HepG2 (cell line): ENCODE data around the gene PPA2. TPM values are rescaled to one million over a fixed set of nuclear protein-coding genes. Genes with fewer than 3 reads are reported as not detected.

Experiments
- ATAC-seq: fragments of 200-7000 bp; cut with Tn5 transposase; 3 replicates; pipeline ENCODE4 v1.9.1; 2020; ENCODE audit warnings: mild to moderate bottlenecking, moderate library complexity
- BruUV-seq: library from RNA; stranded (reverse); fragments of 400-500 nt; replicated peaks from 2 replicates; lab custom pipeline; 2021; lab: Mats Ljungman, UMichigan
- CTCF ChIA-PET: fragments of 300-600 bp; formaldehyde crosslinking; extraction: SDS; loops from one replicate; lab custom pipeline; 2021; ENCODE audit warnings: low total read pairs, inconsistent platforms, low intra/inter-chr PET ratio; lab: Yijun Ruan, JAX
- POLR2A ChIA-PET: fragments of 350-600 bp; sonication (Branson Sonifier 250); formaldehyde crosslinking; loops from one replicate; lab custom pipeline; 2020; ENCODE audit warnings: antibody characterized with exemption, inconsistent platforms; lab: Yijun Ruan, JAX
- DNase-seq: peaks from one replicate; pipeline ENCODE4 v3.0.0-alpha.2; 2015; ENCODE audit warnings: low spot score
- FAIRE-seq: peaks from 3 replicates; lab custom pipeline; 2011; peaks lifted over from hg19 to GRCh38; lab: Jason Lieb, UNC
- H2AFZ ChIP-seq: one replicate; pipeline ENCODE4 v1.6.1; 2011; ENCODE audit warnings: low read length, inconsistent platforms
- H3K27ac ChIP-seq: fragments of 300-600 bp; 3 replicates; pipeline ENCODE4 v1.8.0; 2011; ENCODE audit warnings: mixed run types, mild to moderate bottlenecking, mixed read lengths, low read length, inconsistent platforms; ENCODE audit not compliant: insufficient read depth; ENCODE audit errors: extremely low read length
- H3K27me3 ChIP-seq, 2 experiments: fragments of 200-600 bp in 1 of 2; 2 replicates in 1 of 2; 3 replicates in 1 of 2; pipeline versions ENCODE4 v1.6.0 to v1.8.0; 2011; ENCODE audit warnings: low read length in 2 of 2, mild to moderate bottlenecking in 2 of 2, moderate library complexity in 2 of 2, inconsistent platforms in 1 of 2; ENCODE audit not compliant: insufficient read depth in 2 of 2, control insufficient read depth in 1 of 2
- H3K36me3 ChIP-seq, 2 experiments: fragments of 200-600 bp in 1 of 2; replicated peaks in 1 of 2; 2 replicates in 1 of 2; 3 replicates in 1 of 2; pipeline versions ENCODE4 v1.5.1 to v1.8.0; 2011; ENCODE audit warnings: low read length in 2 of 2, inconsistent platforms in 1 of 2; ENCODE audit not compliant: insufficient read depth in 2 of 2, control insufficient read depth in 1 of 2
- H3K4me1 ChIP-seq: 2 replicates; pipeline ENCODE4 v1.5.1; 2012; ENCODE audit warnings: low read length, inconsistent platforms; ENCODE audit not compliant: insufficient read depth
- H3K4me2 ChIP-seq: 2 replicates; pipeline ENCODE4 v1.6.0; 2011; ENCODE audit warnings: low read depth, low read length, inconsistent platforms
- H3K4me3 ChIP-seq, 3 experiments: fragments of 200-600 bp in 1 of 3; sonication (generic), shearing (Covaris generic) in 1 of 3; replicated peaks in 1 of 3; 2 replicates each; pipeline ENCODE4 v1.5.1; 2011 to 2016; ENCODE audit warnings: low read length in 3 of 3, inconsistent platforms in 2 of 3, low read depth in 2 of 3, mild to moderate bottlenecking in 2 of 3, control low read depth in 1 of 3, mixed read lengths in 1 of 3; ENCODE audit not compliant: insufficient read depth in 1 of 3
- H3K79me2 ChIP-seq: one replicate; pipeline ENCODE4 v1.6.1; 2011; ENCODE audit warnings: low read length, inconsistent platforms; ENCODE audit not compliant: insufficient read depth
- H3K9ac ChIP-seq: 2 replicates; pipeline ENCODE4 v1.6.0; 2011; ENCODE audit warnings: mild to moderate bottlenecking, low read depth, low read length, inconsistent platforms; ENCODE audit not compliant: insufficient read depth
- H3K9me3 ChIP-seq: 2 replicates; pipeline ENCODE4 v1.5.1; 2012; ENCODE audit warnings: mild to moderate bottlenecking, low read length
- H4K20me1 ChIP-seq: 2 replicates; pipeline ENCODE4 v1.6.0; 2011; ENCODE audit warnings: inconsistent platforms, mild to moderate bottlenecking, low read length, moderate library complexity; ENCODE audit not compliant: insufficient read depth
- ARID2 ChIP-seq: sonication (generic); formaldehyde crosslinking; IDR thresholded peaks from 2 replicates; pipeline ENCODE4 v1.8.1; 2022; ENCODE audit warnings: mild to moderate bottlenecking, missing genetic modification reagents, borderline replicate concordance
- CBX2 ChIP-seq, 2 experiments: fragments of 200-600 bp in 1 of 2; sonication (generic); formaldehyde crosslinking in 1 of 2; IDR thresholded peaks; 2 replicates each; pipeline versions ENCODE4 v1.7.0 to v1.8.1; 2018 to 2022; ENCODE audit warnings: low read depth in 2 of 2, low read length in 1 of 2, mild to moderate bottlenecking in 1 of 2, missing genetic modification reagents in 1 of 2
- HBP1 ChIP-seq: IDR thresholded peaks from 2 replicates; pipeline ENCODE4 v1.6.1; 2016; ENCODE audit warnings: low read depth, control low read depth
- HDAC6 ChIP-seq: fragments of 200-600 bp; sonication (generic); IDR thresholded peaks from 2 replicates; pipeline ENCODE4 v1.7.0; 2017; ENCODE audit warnings: mild to moderate bottlenecking, antibody characterized with exemption, low read length, low read depth
- NCOR1 ChIP-seq: fragments of 200-600 bp; sonication (generic); IDR thresholded peaks from 2 replicates; pipeline ENCODE4 v1.7.0; 2017; ENCODE audit warnings: antibody characterized with exemption, low read length, borderline replicate concordance
- SP2 ChIP-seq: sonication (generic); formaldehyde crosslinking; IDR thresholded peaks from 2 replicates; pipeline ENCODE4 v1.5.1; 2020; ENCODE audit warnings: mild to moderate bottlenecking, missing genetic modification reagents
- THAP11 ChIP-seq: IDR thresholded peaks from 2 replicates; pipeline ENCODE4 v1.6.1; 2016; ENCODE audit warnings: missing biosample characterization, missing genetic modification reagents
- ZNF136 ChIP-seq: sonication (generic); formaldehyde crosslinking; IDR thresholded peaks from 2 replicates; pipeline ENCODE4 v1.8.1; 2022; ENCODE audit warnings: low read depth, mild to moderate bottlenecking, moderate library complexity, missing genetic modification reagents
- ZNF432 ChIP-seq: sonication (generic); formaldehyde crosslinking; IDR thresholded peaks from 2 replicates; pipeline ENCODE4 v1.5.0; 2020; ENCODE audit warnings: missing genetic modification reagents, mild to moderate bottlenecking, borderline replicate concordance
- ZNF44 ChIP-seq: sonication (generic); formaldehyde crosslinking; IDR thresholded peaks from 2 replicates; pipeline ENCODE4 v1.5.1; 2020; ENCODE audit warnings: mild to moderate bottlenecking, missing genetic modification reagents
- ZNF503 ChIP-seq: sonication (generic); formaldehyde crosslinking; IDR thresholded peaks from 2 replicates; pipeline ENCODE4 v1.4.0; 2020; ENCODE audit warnings: missing genetic modification reagents
- ZNF577 ChIP-seq: sonication (generic); formaldehyde crosslinking; IDR thresholded peaks from 2 replicates; pipeline ENCODE4 v1.4.0; 2020; ENCODE audit warnings: mild to moderate bottlenecking, low read depth, missing genetic modification reagents, borderline replicate concordance
- ZNF652 ChIP-seq: IDR thresholded peaks from 2 replicates; pipeline ENCODE4 v1.6.1; 2016; ENCODE audit warnings: low read depth, borderline replicate concordance
- ZNF674 ChIP-seq: sonication (generic); formaldehyde crosslinking; IDR thresholded peaks from 2 replicates; pipeline ENCODE4 v1.5.0; 2020; ENCODE audit warnings: low read depth, mild to moderate bottlenecking, missing genetic modification reagents
- ZNF749 ChIP-seq: sonication (generic); formaldehyde crosslinking; IDR thresholded peaks from 2 replicates; pipeline ENCODE4 v1.8.0; 2022; ENCODE audit warnings: mild to moderate bottlenecking, missing genetic modification reagents, moderate library complexity, borderline replicate concordance
- ZNF75D ChIP-seq: sonication (generic); formaldehyde crosslinking; IDR thresholded peaks from 2 replicates; pipeline ENCODE4 v1.8.1; 2023; ENCODE audit warnings: missing genetic modification reagents, mild to moderate bottlenecking, borderline replicate concordance
- ZNF777 ChIP-seq: sonication (generic); formaldehyde crosslinking; IDR thresholded peaks from 2 replicates; pipeline ENCODE4 v1.4.0; 2020; ENCODE audit warnings: missing genetic modification reagents
- ZNF816 ChIP-seq: sonication (generic); formaldehyde crosslinking; IDR thresholded peaks from 2 replicates; pipeline ENCODE4 v1.8.0; 2022; ENCODE audit warnings: missing genetic modification reagents, mild to moderate bottlenecking, borderline replicate concordance
- WGBS: methylation state at CpG from one replicate; pipeline ENCODE4 v1.1.6; 2017; ENCODE audit warnings: low lambda C conversion rate; 5-methylcytosine and 5-hydroxymethylcytosine counted together
- in situ Hi-C: cut with HindIII; loops from 2 replicates; pipeline ENCODE4 v1.10.0; 2017; ENCODE audit warnings: low pct_unique_long_range_greater_than_20kb; ENCODE audit not compliant: extremely low pct_ligation_motif_present
- intact Hi-C: fragments of 100-400 bp; cut with micrococcal nuclease; formaldehyde crosslinking; loops from one replicate; pipeline ENCODE4 v1.10.0; 2022; ENCODE audit not compliant: unreplicated experiment
- polyA plus RNA-seq, 8 experiments: library from polyadenylated mRNA; depleted of rRNA in 3 of 8; stranded (reverse) in 7 of 8; unstranded in 1 of 8; fragments of >200 nt; fragmentation: Illumina TruSeq in 4 of 8; extraction: Trizol in 4 of 8; gene quantifications; 2 replicates each; pipeline versions ENCODE4 v1.2.1 to v1.2.3, GENCODE V29; 2011 to 2016; ENCODE audit warnings: low read depth in 4 of 8, missing spikeins in 1 of 8, mixed read lengths in 1 of 8; ENCODE audit not compliant: insufficient read depth in 1 of 8
- total RNA-seq, 5 experiments: library from RNA; depleted of rRNA; stranded (reverse); fragments of >200 nt; fragmentation: Illumina TruSeq; extraction: Trizol; gene quantifications; 2 replicates each; pipeline ENCODE4 v1.2.3, GENCODE V29; 2016; ENCODE audit warnings: low read depth in 1 of 5
- TF ChIP-seq, protein P1 (sequence below): sonication (generic); formaldehyde crosslinking; IDR thresholded peaks from 2 replicates; pipeline ENCODE4 v1.5.0; 2020; ENCODE audit warnings: missing genetic modification reagents

PPA2 gene
- total and polyA plus RNA-seq, 2 of the 13 experiments (the other 11 are each of a cell fraction or from before 2014, with no cell fraction given) = 44.2 to 70.6 TPM

DNA sequence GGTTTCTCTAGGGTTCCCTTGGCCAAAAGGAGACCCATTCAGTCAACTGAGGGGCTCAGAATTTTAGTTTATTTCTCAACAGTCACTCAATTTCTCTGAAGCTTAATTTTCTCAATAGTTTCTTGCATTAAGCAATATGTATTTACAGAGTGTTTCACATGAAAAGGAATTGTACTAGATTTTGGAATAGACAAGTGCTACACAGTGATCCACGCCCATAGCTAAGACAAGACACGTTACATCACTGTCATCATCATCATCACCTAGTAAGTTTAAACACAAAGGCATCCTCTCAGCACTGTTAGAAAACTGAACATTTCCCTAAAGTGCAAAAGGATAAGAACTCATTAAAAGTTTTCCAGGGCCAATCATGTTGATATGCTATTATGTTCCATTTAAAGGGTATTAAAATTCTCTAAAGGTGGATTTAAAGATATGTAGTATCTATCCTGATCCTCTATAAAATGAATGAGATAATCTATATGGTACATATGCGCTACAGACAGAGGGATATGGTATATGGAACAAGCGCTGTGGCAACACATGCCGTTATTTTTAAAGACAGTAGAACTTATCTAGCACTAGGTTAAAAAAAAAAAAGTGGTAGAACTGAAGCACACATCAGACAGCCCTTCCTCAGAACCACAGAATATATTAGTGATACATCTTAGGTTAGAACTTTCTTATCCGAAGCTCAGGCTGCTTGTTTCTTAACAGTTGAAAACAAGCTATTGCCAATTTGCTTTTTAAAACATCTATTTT, 12.1 kb downstream of the PPA2 start (continued):
- TF ChIP-seq, protein P1, sequence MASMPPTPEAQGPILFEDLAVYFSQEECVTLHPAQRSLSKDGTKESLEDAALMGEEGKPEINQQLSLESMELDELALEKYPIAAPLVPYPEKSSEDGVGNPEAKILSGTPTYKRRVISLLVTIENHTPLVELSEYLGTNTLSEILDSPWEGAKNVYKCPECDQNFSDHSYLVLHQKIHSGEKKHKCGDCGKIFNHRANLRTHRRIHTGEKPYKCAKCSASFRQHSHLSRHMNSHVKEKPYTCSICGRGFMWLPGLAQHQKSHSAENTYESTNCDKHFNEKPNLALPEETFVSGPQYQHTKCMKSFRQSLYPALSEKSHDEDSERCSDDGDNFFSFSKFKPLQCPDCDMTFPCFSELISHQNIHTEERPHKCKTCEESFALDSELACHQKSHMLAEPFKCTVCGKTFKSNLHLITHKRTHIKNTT (CRISPR knock-in tag) = no peak
- no peak for TF ChIP-seq ZNF44 (CRISPR knock-in tag)
- no peak for TF ChIP-seq ZNF432 (CRISPR knock-in tag)
- no peak for TF ChIP-seq ZNF577 (CRISPR knock-in tag)
- TF ChIP-seq SP2 (CRISPR knock-in tag) = no peak
- TF ChIP-seq ZNF816 (CRISPR knock-in tag) = no peak
- no peak for TF ChIP-seq ZNF75D (CRISPR knock-in tag)
- no peak for TF ChIP-seq ZNF503 (CRISPR knock-in tag)

- intact Hi-C loops (no loop called here), in situ Hi-C loops (loop anchor here (25.0 kb wide), 1 partner anchor 549 kb away; no protein-coding TSS in a partner anchor)
- FAIRE-seq (no peak), ATAC-seq (no peak), DNase-seq (no peak)
- Histone ChIP-seq H3K27me3 (no peaks in the 10 kb centered on the region), H3K9me3 (no peaks in the 10 kb centered on the region), H3K79me2 (no peaks in the 10 kb centered on the region), H3K36me3 (0 out of 5 replicates have a peak, but pooled peaks cover 0 to under 1% of the 10 kb centered on the region in 2 experiments), H4K20me1 (no peaks in the 10 kb centered on the region), H2AFZ (no peak overlapping the region), H3K4me1 (no peaks in the 10 kb centered on the region), H3K4me2 (no peak overlapping the region), H3K4me3 (no peak overlapping the region), H3K27ac (no peak overlapping the region), H3K9ac (no peak overlapping the region)
- 93% methylated on average over 8 of the region's 8 CpGs for WGBS
- ChIA-PET CTCF (no interaction called here), POLR2A (no interaction called here)
- no TSS peak for BruUV-seq
- TF ChIP-seq ZNF749 = no peak
- no peak for TF ChIP-seq CBX2 (IDR thresholded peaks at IDR 0.05; ENCODE audit: low read depth, low read length)
- TF ChIP-seq CBX2 (CRISPR knock-in tag; IDR thresholded peaks at IDR 0.05; ENCODE audit: low read depth) = no peak
- TF ChIP-seq ARID2 (CRISPR knock-in tag) = no peak
- no peak for TF ChIP-seq HDAC6
- no peak for TF ChIP-seq THAP11 (CRISPR knock-in tag)
- TF ChIP-seq ZNF777 (CRISPR knock-in tag) = no peak
- TF ChIP-seq NCOR1 = no peak
- no peak for TF ChIP-seq ZNF136 (CRISPR knock-in tag)
- no peak for TF ChIP-seq ZNF674 (CRISPR knock-in tag)
- TF ChIP-seq ZNF652 (CRISPR knock-in tag) = no peak
- TF ChIP-seq HBP1 = no peak
These were observed 12.6 kb downstream of the PPA2 start for GRCh38 chr4:105461221-105461620.
